ENCODE results near the gene RAB1B.

Gene RAB1B

DNA sequence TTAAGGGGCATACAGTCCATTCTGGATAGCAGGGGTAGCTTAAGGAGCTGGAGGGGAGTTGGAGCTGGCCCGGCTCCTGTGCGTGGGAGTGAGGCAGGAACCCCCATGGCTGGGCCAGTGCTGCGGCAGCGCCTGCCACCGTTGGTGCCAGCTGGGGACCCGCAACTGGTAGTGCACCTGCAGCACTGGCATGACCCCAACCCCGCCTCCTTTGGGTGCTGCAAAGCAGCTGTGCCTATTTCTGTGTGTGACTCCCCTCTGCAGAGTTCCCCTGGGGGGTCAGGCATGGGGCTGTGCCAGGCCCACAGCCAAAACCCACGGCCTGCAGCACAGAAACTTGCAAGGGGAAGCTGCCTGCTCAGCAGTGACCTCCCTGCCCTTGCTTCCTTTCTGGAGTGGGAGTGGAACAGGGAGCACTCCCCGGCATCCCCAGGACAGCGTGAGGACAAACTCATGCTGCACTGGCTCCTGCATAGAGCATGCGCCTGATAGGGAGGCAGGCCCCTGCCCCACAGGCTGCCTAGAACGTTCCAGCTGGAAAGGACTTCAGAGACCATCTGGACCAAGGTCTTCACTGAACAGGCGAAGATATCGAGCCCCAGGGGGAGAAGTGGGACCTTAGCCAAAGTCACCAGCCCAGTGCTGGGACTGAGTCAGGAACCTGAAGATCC, 26.2 kb upstream of the RAB1B start:
- Histone ChIP-seq H3K4me2 (ENCODE audit: low read length) (no peak overlapping the region), H3K9ac (no peak overlapping the region), H3K4me3 (ENCODE audit: low read depth, low read length) (no peak overlapping the region), H3K27me3 (ENCODE audit: control insufficient read depth, insufficient read depth, low read length) (no peaks in the 10 kb centered on the region), H3K27ac (no peak overlapping the region), H3K9me3 (ENCODE audit: control insufficient read depth, low read length) (no peaks in the 10 kb centered on the region), H3K79me2 (no peaks in the 10 kb centered on the region), H3K36me3 (ENCODE audit: control insufficient read depth, insufficient read depth, low read length) (no peaks in the 10 kb centered on the region), H2AFZ (no peak overlapping the region), H3K4me1 (no peaks in the 10 kb centered on the region)
- no peak for TF ChIP-seq CTCF (IDR thresholded peaks at IDR 0.05)

GRCh38 chr11:66243782-66244535, 24.5 kb upstream of the RAB1B start:
- Histone ChIP-seq H3K9me3 (ENCODE audit: control insufficient read depth, low read length) (no peaks in the 10 kb centered on the region), H3K9ac (no peak overlapping the region)

GRCh38 chr11:66247295-66247694, 21.1 kb upstream of the RAB1B start:
- no peaks in the 10 kb centered on the region for H3K27me3 ChIP-seq (ENCODE audit: control insufficient read depth, insufficient read depth, low read length)
- no peak overlapping the region for H3K9ac ChIP-seq
- H3K4me1 ChIP-seq: no peaks in the 10 kb centered on the region
- TF ChIP-seq CTCF (IDR thresholded peaks at IDR 0.05): no peak
- no peak overlapping the region for H3K4me3 ChIP-seq (ENCODE audit: low read depth, low read length)
- H3K27ac ChIP-seq: no peak overlapping the region
- H3K4me2 ChIP-seq (ENCODE audit: low read length): no peak overlapping the region
- no peak overlapping the region for H2AFZ ChIP-seq
- H3K79me2 ChIP-seq: no peaks in the 10 kb centered on the region
- H3K36me3 ChIP-seq (ENCODE audit: control insufficient read depth, insufficient read depth, low read length): no peaks in the 10 kb centered on the region
- H3K9me3 ChIP-seq (ENCODE audit: control insufficient read depth, low read length): no peaks in the 10 kb centered on the region

More at GRCh38 chr11:66243782-66244535, 24.5 kb upstream of the RAB1B start:
- Histone ChIP-seq H3K4me3 (ENCODE audit: low read depth, low read length) (no peak overlapping the region), H3K27ac (no peak overlapping the region), H3K79me2 (no peaks in the 10 kb centered on the region), H2AFZ (no peak overlapping the region), H3K4me2 (ENCODE audit: low read length) (no peak overlapping the region), H3K4me1 (no peaks in the 10 kb centered on the region), H3K36me3 (ENCODE audit: control insufficient read depth, insufficient read depth, low read length) (no peaks in the 10 kb centered on the region), H3K27me3 (ENCODE audit: control insufficient read depth, insufficient read depth, low read length) (no peaks in the 10 kb centered on the region)
- TF ChIP-seq CTCF (IDR thresholded peaks at IDR 0.05): no peak

GRCh38 chr11:66247801-66248200, 20.6 kb upstream of the RAB1B start:
- Histone ChIP-seq H3K27me3 (ENCODE audit: control insufficient read depth, insufficient read depth, low read length) (no peaks in the 10 kb centered on the region), H3K4me3 (ENCODE audit: low read depth, low read length) (no peak overlapping the region), H2AFZ (no peak overlapping the region), H3K4me1 (no peaks in the 10 kb centered on the region), H3K4me2 (ENCODE audit: low read length) (no peak overlapping the region), H3K79me2 (no peaks in the 10 kb centered on the region), H3K36me3 (ENCODE audit: control insufficient read depth, insufficient read depth, low read length) (no peaks in the 10 kb centered on the region), H3K9me3 (ENCODE audit: control insufficient read depth, low read length) (no peaks in the 10 kb centered on the region), H3K27ac (no peak overlapping the region), H3K9ac (no peak overlapping the region)
- TF ChIP-seq CTCF (IDR thresholded peaks at IDR 0.05): no peak

All from parathyroid adenoma (tissue), 2 donors.